Measurements from ENCODE around the gene STK32A.

Gene STK32A

GRCh38 chr5:147430628-147431027, 195.8 kb downstream of the STK32A start:
- Histone ChIP-seq H3K4me3 (ENCODE audit: low read depth, low read length, poor library complexity, severe bottlenecking) (no peak overlapping the region), H3K9me3 (ENCODE audit: low read length) (no peaks in the 10 kb centered on the region), H3K4me2 (ENCODE audit: low read length) (no peak overlapping the region), H3K27ac (ENCODE audit: low read depth, low read length, poor library complexity, severe bottlenecking) (no peak overlapping the region), H2AFZ (ENCODE audit: low read length) (no peak overlapping the region), H3K9me2 (ENCODE audit: low read depth, low read length) (no peaks in the 10 kb centered on the region), H3F3A (ENCODE audit: insufficient read depth, low read length) (no peaks in the 10 kb centered on the region), H3K4me1 (ENCODE audit: insufficient read depth, low read length, severe bottlenecking) (no peaks in the 10 kb centered on the region), H3K79me2 (ENCODE audit: insufficient read depth, low read length) (no peaks in the 10 kb centered on the region), H3K27me3 (ENCODE audit: insufficient read depth, low read length) (no peaks in the 10 kb centered on the region), H3K9ac (ENCODE audit: low read length) (no peak overlapping the region), H4K20me1 (ENCODE audit: insufficient read depth, low read length) (no peaks in the 10 kb centered on the region), H3K36me3 (ENCODE audit: insufficient read depth, low read length) (no peaks in the 10 kb centered on the region)
- no peak for TF ChIP-seq CTCF (IDR thresholded peaks at IDR 0.05; ENCODE audit: low read length)
- TF ChIP-seq EZH2 (IDR thresholded peaks at IDR 0.05; ENCODE audit: borderline replicate concordance, low read length) = no peak

GRCh38 chr5:147431586-147431985, 196.8 kb downstream of the STK32A start:
- Histone ChIP-seq H3K9me3 (ENCODE audit: low read length) (no peaks in the 10 kb centered on the region), H4K20me1 (ENCODE audit: insufficient read depth, low read length) (no peaks in the 10 kb centered on the region), H2AFZ (ENCODE audit: low read length) (no peak overlapping the region), H3K27ac (ENCODE audit: low read depth, low read length, poor library complexity, severe bottlenecking) (no peak overlapping the region), H3K4me2 (ENCODE audit: low read length) (no peak overlapping the region), H3K9ac (ENCODE audit: low read length) (no peak overlapping the region), H3K27me3 (ENCODE audit: insufficient read depth, low read length) (no peaks in the 10 kb centered on the region), H3F3A (ENCODE audit: insufficient read depth, low read length) (no peaks in the 10 kb centered on the region), H3K4me1 (ENCODE audit: insufficient read depth, low read length, severe bottlenecking) (no peaks in the 10 kb centered on the region), H3K79me2 (ENCODE audit: insufficient read depth, low read length) (no peaks in the 10 kb centered on the region), H3K4me3 (ENCODE audit: low read depth, low read length, poor library complexity, severe bottlenecking) (no peak overlapping the region), H3K9me2 (ENCODE audit: low read depth, low read length) (no peaks in the 10 kb centered on the region), H3K36me3 (ENCODE audit: insufficient read depth, low read length) (no peaks in the 10 kb centered on the region)
- TF ChIP-seq EZH2 (IDR thresholded peaks at IDR 0.05; ENCODE audit: borderline replicate concordance, low read length) (no peak), CTCF (IDR thresholded peaks at IDR 0.05; ENCODE audit: low read length) (no peak)

- Histone ChIP-seq H3K27ac (ENCODE audit: low read depth, low read length, poor library complexity, severe bottlenecking) (no peak overlapping the region), H3K9me3 (ENCODE audit: low read length) (no peaks in the 10 kb centered on the region), H3K9ac (ENCODE audit: low read length) (no peak overlapping the region), H3K27me3 (ENCODE audit: insufficient read depth, low read length) (no peaks in the 10 kb centered on the region; the same call in 1 of the 2 replicates), H3F3A (ENCODE audit: insufficient read depth, low read length) (no peaks in the 10 kb centered on the region), H3K9me2 (ENCODE audit: low read depth, low read length) (no peaks in the 10 kb centered on the region), H2AFZ (ENCODE audit: low read length) (no peak overlapping the region), H3K4me3 (ENCODE audit: low read depth, low read length, poor library complexity, severe bottlenecking) (no peak overlapping the region), H3K4me1 (ENCODE audit: insufficient read depth, low read length, severe bottlenecking) (no peaks in the 10 kb centered on the region), H3K79me2 (ENCODE audit: insufficient read depth, low read length) (no peaks in the 10 kb centered on the region), H3K4me2 (ENCODE audit: low read length) (no peak overlapping the region), H4K20me1 (ENCODE audit: insufficient read depth, low read length) (no peaks in the 10 kb centered on the region), H3K36me3 (ENCODE audit: insufficient read depth, low read length) (no peaks in the 10 kb centered on the region)
- TF ChIP-seq CTCF (IDR thresholded peaks at IDR 0.05; ENCODE audit: low read length) = no peak
- TF ChIP-seq EZH2 (IDR thresholded peaks at IDR 0.05; ENCODE audit: borderline replicate concordance, low read length) = no peak
Observed at GRCh38 chr5:147432323-147432722, 197.5 kb downstream of the STK32A start.
